Keratinocyte (primary cell): Measurements from ENCODE around the gene CCDC197. TPM values are rescaled to one million over a fixed set of nuclear protein-coding genes. Genes with fewer than 3 reads are reported as not detected.
A peak's percentile ranks its signal among the peaks of the same experiment; 100 is the strongest.

Source experiments
- DNase-seq: peaks from one replicate; pipeline ENCODE4 v3.0.0-alpha.2; 2011; ENCODE audit warnings: low read depth, missing footprints, low spot score
- FAIRE-seq: peaks from 2 replicates; lab custom pipeline; 2011; peaks lifted over from hg19 to GRCh38; lab: Jason Lieb, UNC
- H2AFZ ChIP-seq: 2 replicates; pipeline ENCODE4 v1.6.0; 2012; ENCODE audit warnings: low read length, control low read depth, inconsistent platforms; ENCODE audit not compliant: control insufficient read depth
- H3K27ac ChIP-seq: 2 replicates; pipeline ENCODE4 v1.5.1; 2011; ENCODE audit warnings: low read length; ENCODE audit not compliant: control insufficient read depth, insufficient read depth
- H3K27me3 ChIP-seq: 3 replicates; pipeline ENCODE4 v1.6.0; 2011; ENCODE audit warnings: low read length; ENCODE audit not compliant: control insufficient read depth, insufficient read depth; ENCODE audit errors: extremely low read depth
- H3K36me3 ChIP-seq, 2 experiments: 2 replicates in 1 of 2; 3 replicates in 1 of 2; pipeline ENCODE4 v1.5.1; 2011; ENCODE audit warnings: low read length in 2 of 2, mild to moderate bottlenecking in 1 of 2; ENCODE audit not compliant: control insufficient read depth in 2 of 2, insufficient read depth in 2 of 2; ENCODE audit errors: extremely low read depth in 1 of 2
- H3K4me1 ChIP-seq: 3 replicates; pipeline ENCODE4 v1.5.1; 2011; ENCODE audit warnings: low read length; ENCODE audit not compliant: control insufficient read depth, insufficient read depth; ENCODE audit errors: extremely low read depth
- H3K4me2 ChIP-seq: 3 replicates; pipeline ENCODE4 v1.6.0; 2011; ENCODE audit warnings: low read depth, low read length; ENCODE audit not compliant: control insufficient read depth, insufficient read depth; ENCODE audit errors: extremely low read depth
- H3K4me3 ChIP-seq, 3 experiments: fragments of 200-600 bp in 1 of 3; sonication (generic) in 1 of 3; 2 replicates in 2 of 3; 3 replicates in 1 of 3; pipeline ENCODE4 v1.5.1; 2011 to 2016; ENCODE audit warnings: low read length in 3 of 3, mild to moderate bottlenecking in 3 of 3, control low read depth in 2 of 3, inconsistent platforms in 1 of 3, low read depth in 1 of 3, mixed read lengths in 1 of 3, mixed run types in 1 of 3, moderate library complexity in 1 of 3; ENCODE audit not compliant: control insufficient read depth in 2 of 3, insufficient read depth in 2 of 3; ENCODE audit errors: extremely low read depth in 1 of 3
- H3K79me2 ChIP-seq: 2 replicates; pipeline ENCODE4 v1.6.0; 2012; ENCODE audit warnings: low read length; ENCODE audit not compliant: control insufficient read depth, insufficient read depth
- H3K9ac ChIP-seq: 3 replicates; pipeline ENCODE4 v1.6.0; 2011; ENCODE audit warnings: low read length; ENCODE audit not compliant: control insufficient read depth, insufficient read depth; ENCODE audit errors: extremely low read depth
- H3K9me1 ChIP-seq: 3 replicates; pipeline ENCODE4 v1.6.0; 2011; ENCODE audit warnings: low read length; ENCODE audit not compliant: control insufficient read depth, insufficient read depth; ENCODE audit errors: extremely low read depth
- H3K9me3 ChIP-seq: 2 replicates; pipeline ENCODE4 v1.5.1; 2012; ENCODE audit warnings: low read depth, low read length; ENCODE audit not compliant: control insufficient read depth
- H4K20me1 ChIP-seq: 3 replicates; pipeline ENCODE4 v1.6.0; 2011; ENCODE audit warnings: low read length; ENCODE audit not compliant: control insufficient read depth, insufficient read depth; ENCODE audit errors: extremely low read depth
- CTCF ChIP-seq, 3 experiments: IDR thresholded peaks in 1 of 3; conservative IDR thresholded peaks in 1 of 3; optimal IDR thresholded peaks in 1 of 3; 2 replicates in 2 of 3; 3 replicates in 1 of 3; pipeline versions ENCODE3 to v1.5.1; 2011; ENCODE audit warnings: low read length in 3 of 3, mild to moderate bottlenecking in 3 of 3, moderate library complexity in 2 of 3, control low read depth in 1 of 3, inconsistent platforms in 1 of 3; ENCODE audit not compliant: insufficient read depth in 2 of 3; ENCODE audit errors: extremely low read depth in 1 of 3
- EZH2 ChIP-seq: IDR thresholded peaks from one replicate; pipeline ENCODE4 v1.6.1; 2012; ENCODE audit warnings: inconsistent platforms, mild to moderate bottlenecking, low read length, moderate library complexity
- dilution Hi-C: fragments of 300-500 bp; cut with MboI; formaldehyde crosslinking; loops from one replicate; pipeline ENCODE4 v1.7.0; 2020; ENCODE audit warnings: low sequenced_read_pairs; ENCODE audit not compliant: extremely low pct_ligation_motif_present
- polyA plus RNA-seq, 5 experiments: library from polyadenylated mRNA; depleted of rRNA in 3 of 5; stranded (reverse) in 3 of 5; stranded (forward) in 1 of 5; unstranded in 1 of 5; fragments of >200 nt; gene quantifications; 1 replicate in 1 of 5; 2 replicates in 3 of 5; 3 replicates in 1 of 5; pipeline versions ENCODE4 v1.2.1 to v1.2.3, GENCODE V29; 2011 to 2012; ENCODE audit warnings: missing spikeins in 2 of 5, low read depth in 1 of 5, low replicate concordance in 1 of 5

The CCDC197 gene
- polyA plus RNA-seq, 1 donor (not counting 4 experiments of a cell fraction or from before 2014, with no cell fraction given) = not detected

DNA sequence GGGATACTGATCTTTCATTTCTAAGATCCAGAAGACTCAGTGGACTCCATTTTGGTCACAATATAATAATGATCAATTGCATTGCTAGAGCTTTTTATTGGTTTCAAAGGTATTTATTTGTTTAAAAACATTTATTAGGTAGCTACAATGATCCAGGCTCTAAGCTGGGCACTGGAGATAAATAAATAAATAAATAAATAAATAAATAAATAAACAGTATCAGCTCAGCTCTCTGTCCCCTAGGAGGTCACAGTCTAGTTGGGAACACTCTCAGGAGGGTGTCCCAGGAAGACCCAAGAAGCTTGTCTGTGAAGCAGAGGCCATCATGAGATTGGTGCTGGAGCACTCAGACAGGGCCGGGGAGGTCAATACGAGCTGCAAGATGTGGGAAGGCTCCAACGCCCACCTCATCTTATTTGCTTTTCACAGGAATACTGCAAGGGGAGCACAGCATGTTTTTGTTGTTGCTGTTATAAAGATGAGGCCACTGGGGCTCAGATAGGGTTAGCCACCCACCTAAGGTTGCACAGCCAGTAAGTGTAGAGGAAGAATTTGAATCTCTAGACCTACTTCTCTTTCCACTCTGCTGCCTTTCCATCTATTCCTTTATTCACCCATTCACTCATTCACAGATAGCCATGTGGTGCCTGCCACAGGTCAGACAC lies 36.2 kb upstream of the CCDC197 start:
- TF ChIP-seq EZH2 = no peak
- TF ChIP-seq CTCF (optimal IDR thresholded peaks at IDR 0.05 in 1 of 3, IDR thresholded peaks at IDR 0.05 in 1 of 3, conservative IDR thresholded peaks at IDR 0.05 in 1 of 3; ENCODE audit: extremely low read depth in 1 of 3, insufficient read depth in 2 of 3, low read length in 3 of 3) = no peak
- Histone ChIP-seq H3K9ac (no peak overlapping the region), H3K79me2 (no peaks in the 10 kb centered on the region), H3K4me3 (no peak overlapping the region), H4K20me1 (no peaks in the 10 kb centered on the region), H3K27me3 (no peaks in the 10 kb centered on the region), H3K9me3 (no peaks in the 10 kb centered on the region), H3K4me1 (peaks cover 24% of the 10 kb centered on the region), H3K36me3 (no peaks in the 10 kb centered on the region), H2AFZ (no peak overlapping the region), H3K27ac (peak overlapping the region; percentile 94), H3K9me1 (no peaks in the 10 kb centered on the region), H3K4me2 (no peak overlapping the region)
- no peak for FAIRE-seq
- dilution Hi-C loops = no loop called here
- no peak for DNase-seq

DNA sequence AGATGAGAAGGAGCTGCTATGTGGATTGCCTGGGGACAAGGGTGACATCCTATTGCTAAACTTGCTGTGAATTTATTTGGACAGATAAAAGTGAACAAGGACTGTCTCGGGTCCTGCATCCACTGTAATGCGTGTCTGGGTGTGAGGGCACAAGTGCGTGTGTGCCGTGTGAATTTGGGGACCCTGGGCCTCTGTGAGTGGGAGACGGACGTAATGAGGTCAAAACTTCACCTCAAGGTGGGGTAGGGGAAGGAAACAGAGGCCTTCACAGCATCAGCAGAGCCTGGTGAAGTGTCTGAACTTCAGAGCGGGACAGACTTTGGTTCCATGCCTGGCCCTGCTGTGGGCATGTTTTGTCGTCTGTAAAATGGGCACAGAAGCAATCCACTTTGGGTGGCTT lies 35.5 kb upstream of the CCDC197 start:
- FAIRE-seq = no peak
- Histone ChIP-seq H3K4me2 (no peak overlapping the region), H3K9ac (no peak overlapping the region), H3K9me3 (no peaks in the 10 kb centered on the region), H4K20me1 (no peaks in the 10 kb centered on the region), H3K9me1 (no peaks in the 10 kb centered on the region), H3K4me3 (no peak overlapping the region), H3K27ac (no peak overlapping the region), H2AFZ (no peak overlapping the region), H3K79me2 (no peaks in the 10 kb centered on the region), H3K36me3 (no peaks in the 10 kb centered on the region), H3K27me3 (no peaks in the 10 kb centered on the region), H3K4me1 (peaks cover 26% of the 10 kb centered on the region)
- TF ChIP-seq CTCF (optimal IDR thresholded peaks at IDR 0.05 in 1 of 3, IDR thresholded peaks at IDR 0.05 in 1 of 3, conservative IDR thresholded peaks at IDR 0.05 in 1 of 3; ENCODE audit: extremely low read depth in 1 of 3, insufficient read depth in 2 of 3, low read length in 3 of 3) = no peak
- TF ChIP-seq EZH2 = no peak
- dilution Hi-C loops = no loop called here
- no peak for DNase-seq
